Suppressor macrophage treated with lipopolysaccharide for 1 hour (primary cell): ENCODE measurements around the gene KCNIP1.
"Not testable (repeated sequence)": the region's sequence is repeated elsewhere in the genome, so short reads cannot be mapped to it uniquely, and the experiment has no call there.

Source experiments
- DNase-seq, 3 donors: peaks; one replicate each; pipeline ENCODE4 v3.0.0-alpha.2; 2020 to 2022

KCNIP1 gene

GRCh38 chr5:170757182-170757601, 253.4 kb downstream of the KCNIP1 start:
- peak; percentile 26 to 44 (median 41) for DNase-seq

- DNase-seq = no peak
Observed at GRCh38 chr5:170757669-170758068, 253.8 kb downstream of the KCNIP1 start.

GRCh38 chr5:170758481-170758880, 254.7 kb downstream of the KCNIP1 start:
- DNase-seq = no peak

- DNase-seq = no peak
Observed at GRCh38 chr5:170760113-170760512, 256.3 kb downstream of the KCNIP1 start.

- no peak for DNase-seq
Observed at GRCh38 chr5:170761048-170761707, 257.4 kb downstream of the KCNIP1 start.

- no peak for DNase-seq
Observed at GRCh38 chr5:170761708-170762066, 257.9 kb downstream of the KCNIP1 start.

GRCh38 chr5:170762298-170762697, 258.5 kb downstream of the KCNIP1 start:
- DNase-seq = not testable (repeated sequence)

GRCh38 chr5:170765868-170766267, 262.0 kb downstream of the KCNIP1 start:
- not testable (repeated sequence) for DNase-seq

GRCh38 chr5:170769246-170769645, 265.4 kb downstream of the KCNIP1 start:
- DNase-seq = no peak

GRCh38 chr5:170769898-170770416, 266.1 kb downstream of the KCNIP1 start:
- peak in 1 of 3 donors; percentile 5 for DNase-seq

- no peak for DNase-seq
Observed at GRCh38 chr5:170771496-170771895, 267.7 kb downstream of the KCNIP1 start.

- no peak for DNase-seq
Observed at GRCh38 chr5:170773024-170773985, 269.5 kb downstream of the KCNIP1 start.

- no peak for DNase-seq
Observed at GRCh38 chr5:170774831-170775230, 271.0 kb downstream of the KCNIP1 start.

GRCh38 chr5:170781946-170782345, 278.1 kb downstream of the KCNIP1 start:
- no peak for DNase-seq

GRCh38 chr5:170782438-170782837, 278.6 kb downstream of the KCNIP1 start:
- DNase-seq = no peak

- no peak for DNase-seq
Observed at GRCh38 chr5:170783498-170784247, 279.9 kb downstream of the KCNIP1 start, which contains the start of gene GABRP. Gene GABRP (plus strand): TSS chr5:170783725. CDS start chr5:170788616, 4,891 bp downstream.

GRCh38 chr5:170785416-170785815, 281.6 kb downstream of the KCNIP1 start:
- DNase-seq = no peak
